Keratinocyte (primary cell): ENCODE results near the gene IDH3A. TPM values are rescaled to one million over a fixed set of nuclear protein-coding genes. Genes with fewer than 3 reads are reported as not detected.

ENCODE experiments used
- DNase-seq: peaks from one replicate; pipeline ENCODE4 v3.0.0-alpha.2; 2011; ENCODE audit warnings: low read depth, missing footprints, low spot score
- FAIRE-seq: peaks from 2 replicates; lab custom pipeline; 2011; peaks lifted over from hg19 to GRCh38; lab: Jason Lieb, UNC
- H2AFZ ChIP-seq: 2 replicates; pipeline ENCODE4 v1.6.0; 2012; ENCODE audit warnings: low read length, control low read depth, inconsistent platforms; ENCODE audit not compliant: control insufficient read depth
- H3K27ac ChIP-seq: 2 replicates; pipeline ENCODE4 v1.5.1; 2011; ENCODE audit warnings: low read length; ENCODE audit not compliant: control insufficient read depth, insufficient read depth
- H3K27me3 ChIP-seq: 3 replicates; pipeline ENCODE4 v1.6.0; 2011; ENCODE audit warnings: low read length; ENCODE audit not compliant: control insufficient read depth, insufficient read depth; ENCODE audit errors: extremely low read depth
- H3K36me3 ChIP-seq, 2 experiments: 2 replicates in 1 of 2; 3 replicates in 1 of 2; pipeline ENCODE4 v1.5.1; 2011; ENCODE audit warnings: low read length in 2 of 2, mild to moderate bottlenecking in 1 of 2; ENCODE audit not compliant: control insufficient read depth in 2 of 2, insufficient read depth in 2 of 2; ENCODE audit errors: extremely low read depth in 1 of 2
- H3K4me1 ChIP-seq: 3 replicates; pipeline ENCODE4 v1.5.1; 2011; ENCODE audit warnings: low read length; ENCODE audit not compliant: control insufficient read depth, insufficient read depth; ENCODE audit errors: extremely low read depth
- H3K4me2 ChIP-seq: 3 replicates; pipeline ENCODE4 v1.6.0; 2011; ENCODE audit warnings: low read depth, low read length; ENCODE audit not compliant: control insufficient read depth, insufficient read depth; ENCODE audit errors: extremely low read depth
- H3K4me3 ChIP-seq, 3 experiments: fragments of 200-600 bp in 1 of 3; sonication (generic) in 1 of 3; 2 replicates in 2 of 3; 3 replicates in 1 of 3; pipeline ENCODE4 v1.5.1; 2011 to 2016; ENCODE audit warnings: low read length in 3 of 3, mild to moderate bottlenecking in 3 of 3, control low read depth in 2 of 3, inconsistent platforms in 1 of 3, low read depth in 1 of 3, mixed read lengths in 1 of 3, mixed run types in 1 of 3, moderate library complexity in 1 of 3; ENCODE audit not compliant: control insufficient read depth in 2 of 3, insufficient read depth in 2 of 3; ENCODE audit errors: extremely low read depth in 1 of 3
- H3K79me2 ChIP-seq: 2 replicates; pipeline ENCODE4 v1.6.0; 2012; ENCODE audit warnings: low read length; ENCODE audit not compliant: control insufficient read depth, insufficient read depth
- H3K9ac ChIP-seq: 3 replicates; pipeline ENCODE4 v1.6.0; 2011; ENCODE audit warnings: low read length; ENCODE audit not compliant: control insufficient read depth, insufficient read depth; ENCODE audit errors: extremely low read depth
- H3K9me1 ChIP-seq: 3 replicates; pipeline ENCODE4 v1.6.0; 2011; ENCODE audit warnings: low read length; ENCODE audit not compliant: control insufficient read depth, insufficient read depth; ENCODE audit errors: extremely low read depth
- H3K9me3 ChIP-seq: 2 replicates; pipeline ENCODE4 v1.5.1; 2012; ENCODE audit warnings: low read depth, low read length; ENCODE audit not compliant: control insufficient read depth
- H4K20me1 ChIP-seq: 3 replicates; pipeline ENCODE4 v1.6.0; 2011; ENCODE audit warnings: low read length; ENCODE audit not compliant: control insufficient read depth, insufficient read depth; ENCODE audit errors: extremely low read depth
- CTCF ChIP-seq, 3 experiments: IDR thresholded peaks in 1 of 3; conservative IDR thresholded peaks in 1 of 3; optimal IDR thresholded peaks in 1 of 3; 2 replicates in 2 of 3; 3 replicates in 1 of 3; pipeline versions ENCODE3 to v1.5.1; 2011; ENCODE audit warnings: low read length in 3 of 3, mild to moderate bottlenecking in 3 of 3, moderate library complexity in 2 of 3, control low read depth in 1 of 3, inconsistent platforms in 1 of 3; ENCODE audit not compliant: insufficient read depth in 2 of 3; ENCODE audit errors: extremely low read depth in 1 of 3
- EZH2 ChIP-seq: IDR thresholded peaks from one replicate; pipeline ENCODE4 v1.6.1; 2012; ENCODE audit warnings: inconsistent platforms, mild to moderate bottlenecking, low read length, moderate library complexity
- dilution Hi-C: fragments of 300-500 bp; cut with MboI; formaldehyde crosslinking; loops from one replicate; pipeline ENCODE4 v1.7.0; 2020; ENCODE audit warnings: low sequenced_read_pairs; ENCODE audit not compliant: extremely low pct_ligation_motif_present
- polyA plus RNA-seq, 5 experiments: library from polyadenylated mRNA; depleted of rRNA in 3 of 5; stranded (reverse) in 3 of 5; stranded (forward) in 1 of 5; unstranded in 1 of 5; fragments of >200 nt; gene quantifications; 1 replicate in 1 of 5; 2 replicates in 3 of 5; 3 replicates in 1 of 5; pipeline versions ENCODE4 v1.2.1 to v1.2.3, GENCODE V29; 2011 to 2012; ENCODE audit warnings: missing spikeins in 2 of 5, low read depth in 1 of 5, low replicate concordance in 1 of 5

The IDH3A gene
- polyA plus RNA-seq, 1 donor (not counting 4 experiments of a cell fraction or from before 2014, with no cell fraction given) = 118 TPM

GRCh38 chr15:78142332-78142731 is 6.8 kb upstream of the IDH3A start:
- H3K4me3 ChIP-seq = no peak overlapping the region
- H3K36me3 ChIP-seq = no peaks in the 10 kb centered on the region
- no peak for DNase-seq
- no peaks in the 10 kb centered on the region for H3K79me2 ChIP-seq
- H3K9me1 ChIP-seq = no peaks in the 10 kb centered on the region
- no peaks in the 10 kb centered on the region for H3K27me3 ChIP-seq
- H3K4me2 ChIP-seq = no peak overlapping the region
- no peak overlapping the region for H2AFZ ChIP-seq
- TF ChIP-seq CTCF (optimal IDR thresholded peaks at IDR 0.05 in 1 of 3, IDR thresholded peaks at IDR 0.05 in 1 of 3, conservative IDR thresholded peaks at IDR 0.05 in 1 of 3; ENCODE audit: extremely low read depth in 1 of 3, insufficient read depth in 2 of 3, low read length in 3 of 3) (no peak), EZH2 (no peak)
- FAIRE-seq = no peak
- no peak overlapping the region for H3K27ac ChIP-seq
- peaks cover 12% of the 10 kb centered on the region for H3K4me1 ChIP-seq
- H4K20me1 ChIP-seq = no peaks in the 10 kb centered on the region
- no peaks in the 10 kb centered on the region for H3K9me3 ChIP-seq
- H3K9ac ChIP-seq = no peak overlapping the region
- dilution Hi-C loops = no loop called here

- Histone ChIP-seq H3K9me3 (no peaks in the 10 kb centered on the region), H3K4me1 (peaks cover 33% of the 10 kb centered on the region), H3K36me3 (no peaks in the 10 kb centered on the region), H3K4me2 (no peak overlapping the region), H3K9me1 (no peaks in the 10 kb centered on the region), H3K9ac (no peak overlapping the region), H3K27me3 (no peaks in the 10 kb centered on the region), H2AFZ (no peak overlapping the region), H3K27ac (no peak overlapping the region), H4K20me1 (no peaks in the 10 kb centered on the region), H3K4me3 (no peak overlapping the region), H3K79me2 (peaks cover 20% of the 10 kb centered on the region)
- DNase-seq (no peak), FAIRE-seq (peak; percentile 34)
- no peak for TF ChIP-seq EZH2
- no peak for TF ChIP-seq CTCF (optimal IDR thresholded peaks at IDR 0.05 in 1 of 3, IDR thresholded peaks at IDR 0.05 in 1 of 3, conservative IDR thresholded peaks at IDR 0.05 in 1 of 3; ENCODE audit: extremely low read depth in 1 of 3, insufficient read depth in 2 of 3, low read length in 3 of 3)
- dilution Hi-C loops = no loop called here
Observed at GRCh38 chr15:78146425-78147154, 2.6 kb upstream of the IDH3A start.
